ENCODE data around the gene DGKI.

The DGKI gene

GRCh38 chr7:137791930-137792329 lies 54.8 kb downstream of the DGKI start:
- ChIA-PET CTCF (interaction anchor here (0.6 kb wide), 1 partner anchor 947 kb away, joined by 4 read pairs; no protein-coding TSS in a partner anchor), POLR2A (no interaction called here)
- DNase-seq (ENCODE audit: extremely low spot score), result no peak
- TF ChIP-seq SUZ12 (IDR thresholded peaks at IDR 0.05) (no peak), HDGF (IDR thresholded peaks at IDR 0.05; ENCODE audit: borderline replicate concordance) (no peak)

- TF ChIP-seq, protein P1, sequence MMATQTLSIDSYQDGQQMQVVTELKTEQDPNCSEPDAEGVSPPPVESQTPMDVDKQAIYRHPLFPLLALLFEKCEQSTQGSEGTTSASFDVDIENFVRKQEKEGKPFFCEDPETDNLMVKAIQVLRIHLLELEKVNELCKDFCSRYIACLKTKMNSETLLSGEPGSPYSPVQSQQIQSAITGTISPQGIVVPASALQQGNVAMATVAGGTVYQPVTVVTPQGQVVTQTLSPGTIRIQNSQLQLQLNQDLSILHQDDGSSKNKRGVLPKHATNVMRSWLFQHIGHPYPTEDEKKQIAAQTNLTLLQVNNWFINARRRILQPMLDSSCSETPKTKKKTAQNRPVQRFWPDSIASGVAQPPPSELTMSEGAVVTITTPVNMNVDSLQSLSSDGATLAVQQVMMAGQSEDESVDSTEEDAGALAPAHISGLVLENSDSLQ (IDR thresholded peaks at IDR 0.05), result no peak
- TF ChIP-seq ARNT (IDR thresholded peaks at IDR 0.05) (no peak), LEF1 (IDR thresholded peaks at IDR 0.05; ENCODE audit: borderline replicate concordance) (no peak), FOXM1 (IDR thresholded peaks at IDR 0.05; ENCODE audit: borderline replicate concordance) (no peak), FOXA1 (IDR thresholded peaks at IDR 0.05) (no peak), SUZ12 (IDR thresholded peaks at IDR 0.05) (no peak), BHLHE40 (IDR thresholded peaks at IDR 0.05; ENCODE audit: borderline replicate concordance) (no peak), NFRKB (IDR thresholded peaks at IDR 0.05) (no peak), L3MBTL2 (conservative IDR thresholded peaks at IDR 0.05) (no peak), TARDBP (IDR thresholded peaks at IDR 0.05) (no peak), FOXK2 (IDR thresholded peaks at IDR 0.05) (no peak), SP1 (IDR thresholded peaks at IDR 0.05) (no peak), ZNF384 (IDR thresholded peaks at IDR 0.05) (no peak), ELF4 (IDR thresholded peaks at IDR 0.05) (no peak), CTBP1 (IDR thresholded peaks at IDR 0.05; ENCODE audit: borderline replicate concordance) (no peak), HDGF (IDR thresholded peaks at IDR 0.05; ENCODE audit: borderline replicate concordance) (no peak)
- DNase-seq (ENCODE audit: extremely low spot score), result no peak
- POLR2A ChIA-PET, result no interaction called here
- CTCF ChIA-PET, result no interaction called here
These were observed 55.9 kb downstream of the DGKI start for GRCh38 chr7:137790828-137791227.

GRCh38 chr7:137789215-137789882 lies 57.4 kb downstream of the DGKI start:
- POLR2A ChIA-PET, result no interaction called here
- no peak for TF ChIP-seq TARDBP (IDR thresholded peaks at IDR 0.05)
- no peak for TF ChIP-seq FOXM1 (IDR thresholded peaks at IDR 0.05; ENCODE audit: borderline replicate concordance)
- TF ChIP-seq ZNF384 (IDR thresholded peaks at IDR 0.05), result no peak
- TF ChIP-seq ARNT (IDR thresholded peaks at IDR 0.05), result no peak
- no peak for TF ChIP-seq LEF1 (IDR thresholded peaks at IDR 0.05; ENCODE audit: borderline replicate concordance)
- TF ChIP-seq FOXA1 (IDR thresholded peaks at IDR 0.05), result no peak
- TF ChIP-seq NFRKB (IDR thresholded peaks at IDR 0.05), result no peak
- no peak for TF ChIP-seq SP1 (IDR thresholded peaks at IDR 0.05)
- no peak for TF ChIP-seq SUZ12 (IDR thresholded peaks at IDR 0.05)
- no peak for TF ChIP-seq HDGF (IDR thresholded peaks at IDR 0.05; ENCODE audit: borderline replicate concordance)
- no peak for TF ChIP-seq CTBP1 (IDR thresholded peaks at IDR 0.05; ENCODE audit: borderline replicate concordance)
- no peak for TF ChIP-seq FOXK2 (IDR thresholded peaks at IDR 0.05)
- no peak for TF ChIP-seq L3MBTL2 (conservative IDR thresholded peaks at IDR 0.05)
- TF ChIP-seq, protein P1 (IDR thresholded peaks at IDR 0.05), result no peak
- TF ChIP-seq ELF4 (IDR thresholded peaks at IDR 0.05), result no peak
- CTCF ChIA-PET, result no interaction called here
- no peak for DNase-seq (ENCODE audit: extremely low spot score)

GRCh38 chr7:137787301-137787976 lies 59.3 kb downstream of the DGKI start:
- ChIA-PET POLR2A (no interaction called here), CTCF (no interaction called here)
- DNase-seq (ENCODE audit: extremely low spot score), result no peak
- TF ChIP-seq TARDBP (IDR thresholded peaks at IDR 0.05), result no peak
- TF ChIP-seq L3MBTL2 (conservative IDR thresholded peaks at IDR 0.05), result no peak

- POLR2A ChIA-PET, result no interaction called here
These were observed 68.3 kb downstream of the DGKI start for GRCh38 chr7:137778511-137778910.

DNA sequence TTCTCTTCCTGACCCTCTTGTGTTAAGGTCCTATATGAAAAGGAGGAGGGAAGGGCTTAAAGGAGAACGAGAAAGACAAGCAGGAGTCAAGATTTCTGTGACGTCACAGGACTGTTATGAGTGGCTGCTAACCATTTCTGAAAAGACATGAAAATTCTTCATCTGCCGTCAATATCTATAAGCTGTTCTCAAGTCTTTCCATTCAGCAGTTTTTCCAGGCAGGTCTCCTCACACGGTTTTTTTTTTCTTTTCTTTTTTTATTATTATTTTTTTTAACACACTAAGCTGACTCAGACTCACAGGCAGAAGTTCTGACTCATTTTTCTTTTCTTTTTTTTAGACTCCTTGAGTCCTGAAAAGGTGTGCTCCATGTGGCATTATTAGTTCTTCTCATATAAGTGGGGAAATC lies 72.0 kb downstream of the DGKI start:
- DNase-seq (ENCODE audit: extremely low spot score), result no peak
- CTCF ChIA-PET, result no interaction called here
- TF ChIP-seq ARNT (IDR thresholded peaks at IDR 0.05), result no peak
- no peak for TF ChIP-seq TARDBP (IDR thresholded peaks at IDR 0.05)
- TF ChIP-seq HDGF (IDR thresholded peaks at IDR 0.05; ENCODE audit: borderline replicate concordance), result no peak
- no peak for TF ChIP-seq SP1 (IDR thresholded peaks at IDR 0.05)
- TF ChIP-seq CTBP1 (IDR thresholded peaks at IDR 0.05; ENCODE audit: borderline replicate concordance), result no peak
- TF ChIP-seq ZNF384 (IDR thresholded peaks at IDR 0.05), result no peak
- TF ChIP-seq FOXM1 (IDR thresholded peaks at IDR 0.05; ENCODE audit: borderline replicate concordance), result no peak
- TF ChIP-seq FOXK2 (IDR thresholded peaks at IDR 0.05), result no peak
- TF ChIP-seq, protein P1 (IDR thresholded peaks at IDR 0.05), result no peak
- TF ChIP-seq LEF1 (IDR thresholded peaks at IDR 0.05; ENCODE audit: borderline replicate concordance), result no peak
- TF ChIP-seq NFRKB (IDR thresholded peaks at IDR 0.05), result no peak
- no peak for TF ChIP-seq L3MBTL2 (conservative IDR thresholded peaks at IDR 0.05)
- no peak for TF ChIP-seq BHLHE40 (IDR thresholded peaks at IDR 0.05; ENCODE audit: borderline replicate concordance)
- TF ChIP-seq ELF4 (IDR thresholded peaks at IDR 0.05), result no peak
- TF ChIP-seq FOXA1 (IDR thresholded peaks at IDR 0.05), result no peak
- no peak for TF ChIP-seq SUZ12 (IDR thresholded peaks at IDR 0.05)
- POLR2A ChIA-PET, result no interaction called here

More at GRCh38 chr7:137778511-137778910, 68.3 kb downstream of the DGKI start:
- no peak for TF ChIP-seq SUZ12 (IDR thresholded peaks at IDR 0.05)
- no peak for TF ChIP-seq ZNF384 (IDR thresholded peaks at IDR 0.05)
- no peak for TF ChIP-seq L3MBTL2 (conservative IDR thresholded peaks at IDR 0.05)
- no peak for TF ChIP-seq HDGF (IDR thresholded peaks at IDR 0.05; ENCODE audit: borderline replicate concordance)
- TF ChIP-seq FOXA1 (IDR thresholded peaks at IDR 0.05), result no peak
- TF ChIP-seq ELF4 (IDR thresholded peaks at IDR 0.05), result no peak
- TF ChIP-seq FOXM1 (IDR thresholded peaks at IDR 0.05; ENCODE audit: borderline replicate concordance), result no peak
- no peak for TF ChIP-seq FOXK2 (IDR thresholded peaks at IDR 0.05)
- TF ChIP-seq SP1 (IDR thresholded peaks at IDR 0.05), result no peak
- CTCF ChIA-PET, result no interaction called here
- DNase-seq (ENCODE audit: extremely low spot score), result no peak
